ENCODE results near the gene FAM25G.

Gene FAM25G

GRCh38 chr10:47451998-47452494, 39.5 kb downstream of the FAM25G start:
- FAIRE-seq (no peak), DNase-seq (ENCODE audit: insufficient read length, low spot score) (no peak)
- TF ChIP-seq, protein P1, sequence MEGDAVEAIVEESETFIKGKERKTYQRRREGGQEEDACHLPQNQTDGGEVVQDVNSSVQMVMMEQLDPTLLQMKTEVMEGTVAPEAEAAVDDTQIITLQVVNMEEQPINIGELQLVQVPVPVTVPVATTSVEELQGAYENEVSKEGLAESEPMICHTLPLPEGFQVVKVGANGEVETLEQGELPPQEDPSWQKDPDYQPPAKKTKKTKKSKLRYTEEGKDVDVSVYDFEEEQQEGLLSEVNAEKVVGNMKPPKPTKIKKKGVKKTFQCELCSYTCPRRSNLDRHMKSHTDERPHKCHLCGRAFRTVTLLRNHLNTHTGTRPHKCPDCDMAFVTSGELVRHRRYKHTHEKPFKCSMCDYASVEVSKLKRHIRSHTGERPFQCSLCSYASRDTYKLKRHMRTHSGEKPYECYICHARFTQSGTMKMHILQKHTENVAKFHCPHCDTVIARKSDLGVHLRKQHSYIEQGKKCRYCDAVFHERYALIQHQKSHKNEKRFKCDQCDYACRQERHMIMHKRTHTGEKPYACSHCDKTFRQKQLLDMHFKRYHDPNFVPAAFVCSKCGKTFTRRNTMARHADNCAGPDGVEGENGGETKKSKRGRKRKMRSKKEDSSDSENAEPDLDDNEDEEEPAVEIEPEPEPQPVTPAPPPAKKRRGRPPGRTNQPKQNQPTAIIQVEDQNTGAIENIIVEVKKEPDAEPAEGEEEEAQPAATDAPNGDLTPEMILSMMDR (IDR thresholded peaks at IDR 0.05; ENCODE audit: insufficient read depth, missing control alignments), result no peak

DNA sequence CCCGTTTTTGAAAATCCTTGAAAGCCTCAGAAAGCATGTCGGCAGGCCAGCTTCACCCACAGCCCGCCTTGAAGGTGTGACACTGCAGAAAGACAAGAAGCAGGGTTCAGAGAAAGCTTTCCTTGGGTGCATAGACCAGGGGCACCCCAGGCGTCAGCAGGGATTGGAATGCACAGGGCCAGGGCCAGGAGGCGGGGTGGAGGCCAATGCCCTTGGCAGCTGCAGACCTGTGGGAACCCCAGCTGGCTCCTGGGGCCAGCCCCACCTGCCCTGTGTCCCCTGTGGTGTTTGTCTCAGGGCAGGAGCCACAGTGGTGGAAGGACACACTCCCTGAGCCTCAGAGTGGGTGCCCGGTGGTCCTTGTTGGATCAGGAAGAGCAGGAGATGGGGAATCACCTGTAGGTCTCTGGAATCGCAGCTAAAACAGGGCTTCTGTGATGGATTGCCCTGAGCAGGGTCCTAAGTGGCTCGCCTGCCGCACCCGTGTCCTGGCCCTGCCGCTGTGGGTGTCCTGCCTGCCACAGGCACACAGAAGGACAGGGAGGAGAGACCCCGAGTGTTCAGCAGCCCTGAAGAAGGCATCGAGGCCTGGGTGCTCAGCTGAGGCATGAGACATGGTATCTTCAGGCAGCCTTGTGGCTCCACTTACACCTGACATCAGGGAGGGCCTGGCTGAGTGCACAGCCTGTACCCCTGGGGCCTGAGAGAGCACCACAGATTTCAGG, 40.1 kb downstream of the FAM25G start:
- TF ChIP-seq, protein P1 (IDR thresholded peaks at IDR 0.05; ENCODE audit: insufficient read depth, missing control alignments), result no peak
- FAIRE-seq (no peak), DNase-seq (ENCODE audit: insufficient read length, low spot score) (no peak)

GRCh38 chr10:47450442-47450841, 41.1 kb downstream of the FAM25G start:
- FAIRE-seq, result no peak
- TF ChIP-seq, protein P1 (IDR thresholded peaks at IDR 0.05; ENCODE audit: insufficient read depth, missing control alignments), result no peak
- DNase-seq (ENCODE audit: insufficient read length, low spot score), result no peak

- TF ChIP-seq, protein P1 (IDR thresholded peaks at IDR 0.05; ENCODE audit: insufficient read depth, missing control alignments), result no peak
- FAIRE-seq (no peak), DNase-seq (ENCODE audit: insufficient read length, low spot score) (no peak)
Observed at GRCh38 chr10:47449979-47450378, 41.5 kb downstream of the FAM25G start.

GRCh38 chr10:47449102-47449978, 42.2 kb downstream of the FAM25G start:
- FAIRE-seq (no peak), DNase-seq (ENCODE audit: insufficient read length, low spot score) (no peak)
- TF ChIP-seq, protein P1 (IDR thresholded peaks at IDR 0.05; ENCODE audit: insufficient read depth, missing control alignments), result no peak

DNA sequence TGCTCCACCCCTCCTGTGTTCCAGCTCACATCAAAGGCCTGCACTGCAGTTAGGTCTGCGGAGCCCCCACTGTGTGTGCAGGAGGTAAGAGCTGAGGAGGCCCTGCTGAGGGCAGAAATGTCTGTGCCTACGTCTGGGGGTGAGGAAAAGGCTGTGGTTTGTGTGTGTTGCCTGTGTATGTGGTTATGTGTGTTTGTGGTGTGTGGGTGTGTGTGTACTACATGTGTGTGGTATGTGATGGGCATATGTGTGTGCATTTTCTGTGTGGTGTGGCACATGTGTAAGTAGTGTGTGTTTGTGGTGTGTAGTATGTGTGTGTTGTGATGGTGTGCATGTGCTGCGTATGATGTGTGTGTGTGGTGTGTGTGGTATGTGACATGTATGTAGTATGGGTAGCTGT, 43.8 kb downstream of the FAM25G start:
- DNase-seq (ENCODE audit: insufficient read length, low spot score) (no peak), FAIRE-seq (no peak)
- TF ChIP-seq, protein P1 (IDR thresholded peaks at IDR 0.05; ENCODE audit: insufficient read depth, missing control alignments), result no peak

All from D721Med (cell line).